GM19023 (cell line): Measurements from ENCODE around the gene NSMF.
"Not testable (repeated sequence)": the region's sequence is repeated elsewhere in the genome, so short reads cannot be mapped to it uniquely, and the experiment has no call there.

Source experiments
- ATAC-seq: cut with Tn5 transposase; IDR thresholded peaks from one replicate; pipeline ENCODE4 v1.9.1; 2021; ENCODE audit warnings: mild to moderate bottlenecking, moderate library complexity; ENCODE audit not compliant: unreplicated experiment

The NSMF gene

DNA sequence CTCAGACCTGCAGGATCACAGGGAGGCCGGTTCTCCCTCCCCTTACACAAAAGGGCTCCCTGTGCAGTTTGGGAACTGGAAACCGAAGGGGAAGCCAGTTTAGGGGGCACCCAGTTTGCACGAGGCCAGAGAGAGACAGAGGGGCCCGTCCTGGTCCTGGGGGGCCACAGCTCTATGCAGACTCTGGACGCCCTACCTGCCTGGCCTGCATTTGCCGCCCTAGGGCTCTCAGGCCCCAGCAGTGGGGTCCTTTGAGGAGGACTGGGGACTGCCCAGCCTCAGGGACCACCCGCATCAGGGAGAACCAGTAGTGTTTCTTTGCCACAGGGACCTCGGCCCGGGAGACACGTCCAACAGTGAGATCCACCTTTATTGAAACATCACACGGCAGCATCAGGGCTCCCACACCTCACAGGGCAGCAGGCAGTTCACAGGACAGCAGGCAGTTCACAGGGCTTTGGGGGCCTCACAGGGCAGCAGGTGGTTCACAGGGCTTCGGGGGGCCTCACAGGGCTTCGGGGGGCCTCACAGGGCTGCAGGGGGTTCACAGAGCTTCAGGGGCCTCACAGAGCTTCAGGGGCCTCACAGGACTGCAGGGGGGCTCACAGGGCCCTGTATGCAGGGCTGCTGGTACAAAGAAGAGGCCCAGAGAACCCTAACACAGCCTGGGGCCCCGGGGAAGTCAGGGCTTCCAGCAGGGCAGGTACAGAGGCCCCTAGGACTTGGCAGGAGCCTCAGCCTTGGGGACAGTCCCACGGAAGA lies 648 bp upstream of the NSMF start:
- ATAC-seq, result no peak

DNA sequence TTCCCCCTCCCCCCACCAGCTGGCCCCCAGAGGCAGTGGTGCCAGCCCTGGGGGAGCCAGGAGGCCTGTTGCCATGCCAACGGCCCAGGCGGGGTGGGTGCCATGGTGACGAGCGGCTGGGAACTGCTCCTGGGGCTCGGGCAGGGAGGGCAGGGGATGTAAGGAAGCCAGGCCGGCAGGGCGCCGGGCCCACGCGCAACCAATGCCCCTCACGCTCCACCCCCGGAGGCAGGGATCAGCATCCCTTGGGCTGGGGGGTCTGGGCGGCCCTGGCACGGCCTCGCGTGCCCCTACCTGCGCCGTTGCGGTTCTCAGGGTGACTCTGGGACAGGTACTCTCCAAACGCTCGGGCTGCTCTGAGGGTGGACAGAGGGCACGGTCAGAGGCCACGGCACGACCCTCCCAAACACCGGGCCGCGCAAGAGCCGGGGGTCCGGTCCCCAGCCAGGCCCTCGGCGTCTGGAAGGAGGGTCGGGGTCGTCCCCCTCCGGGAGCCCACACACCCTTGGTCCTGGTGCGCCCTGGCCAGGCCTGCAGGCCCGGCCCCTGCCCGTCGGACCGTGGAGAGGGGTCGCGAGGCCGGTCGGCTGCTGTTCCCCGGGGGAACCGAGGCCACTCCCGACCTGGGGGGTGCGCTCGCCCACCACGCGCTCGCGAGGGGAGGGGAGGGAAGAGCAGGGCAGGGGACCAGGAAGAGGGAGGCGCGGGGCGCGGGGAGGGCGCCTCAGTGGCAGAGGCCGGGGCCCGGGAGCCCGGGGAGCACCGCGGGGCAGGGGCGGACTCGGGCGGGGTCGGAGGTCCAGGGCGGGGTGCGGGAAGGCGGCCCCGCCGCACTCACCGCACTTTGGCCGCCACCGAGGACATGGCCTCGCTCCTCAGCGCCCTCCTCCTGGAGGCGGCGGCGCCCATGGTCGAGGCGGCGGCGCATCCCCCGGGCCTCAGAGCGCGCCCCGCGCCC lies 661 bp downstream of the NSMF start:
- ATAC-seq, result peak; percentile 16

DNA sequence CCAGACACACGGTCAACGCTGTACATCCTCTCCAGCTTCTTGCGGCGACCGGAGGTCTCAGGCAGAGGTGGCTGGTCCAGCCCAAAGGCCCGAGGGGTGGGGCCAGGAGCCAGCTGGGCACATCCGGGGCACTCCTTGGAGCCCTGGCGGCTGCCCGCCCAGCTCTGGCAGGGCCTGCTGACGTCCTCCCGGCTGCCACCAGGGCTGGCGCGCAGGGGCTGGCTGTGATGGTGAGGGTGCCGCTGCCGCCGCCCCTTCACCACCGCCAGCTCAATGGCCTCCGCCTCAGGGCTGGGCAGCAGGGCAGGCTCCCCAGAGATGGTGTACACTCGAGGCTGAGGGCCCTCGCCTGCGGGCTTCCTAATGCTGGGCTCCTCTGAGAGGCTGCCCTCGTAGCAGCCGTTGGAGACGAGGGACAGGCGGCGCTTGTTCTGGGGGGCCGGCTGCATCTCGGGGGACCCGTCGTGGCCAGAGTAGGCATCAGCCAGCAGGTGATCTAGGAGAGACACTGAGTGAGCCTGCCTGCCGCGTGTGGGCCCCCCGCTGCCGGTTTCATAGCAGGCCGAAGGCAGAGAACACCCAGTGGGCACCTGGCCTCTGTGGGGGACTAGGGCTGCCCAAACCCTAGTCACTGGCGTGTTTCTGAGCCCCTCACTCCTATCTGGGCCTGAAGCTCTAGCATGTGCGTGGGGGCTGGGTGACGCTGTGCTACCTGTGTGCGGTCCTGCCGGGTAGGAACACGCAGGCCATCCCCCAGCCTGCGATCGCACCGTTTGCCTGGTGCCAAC lies 1.5 kb downstream of the NSMF start:
- ATAC-seq, result no peak

DNA sequence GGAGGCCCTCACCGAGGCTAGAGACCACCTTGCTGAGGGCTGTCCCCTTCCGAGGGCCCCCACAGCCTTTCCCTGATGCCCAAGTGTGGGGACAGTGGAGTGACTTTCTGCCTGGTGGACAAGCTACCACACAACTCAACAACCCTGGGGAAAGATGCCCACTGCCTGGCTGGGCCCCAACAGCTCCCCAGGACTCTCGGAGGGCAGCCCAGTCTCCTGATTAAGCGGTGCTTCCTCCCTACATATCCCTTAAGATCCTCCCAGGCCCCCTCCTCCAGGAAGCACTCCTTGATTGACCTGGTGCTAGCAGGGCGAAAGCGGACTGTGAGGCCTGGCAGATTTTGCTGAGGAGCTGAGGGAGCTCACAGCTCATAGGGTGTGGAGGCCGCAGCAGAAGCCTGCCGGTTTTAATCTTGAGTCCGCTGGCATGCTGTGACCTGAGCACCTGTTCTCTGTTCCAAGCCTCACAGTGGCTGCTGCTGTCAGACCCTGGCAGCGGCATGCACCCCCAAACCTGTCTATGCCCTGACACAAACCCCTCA lies 2.2 kb downstream of the NSMF start:
- ATAC-seq, result no peak

DNA sequence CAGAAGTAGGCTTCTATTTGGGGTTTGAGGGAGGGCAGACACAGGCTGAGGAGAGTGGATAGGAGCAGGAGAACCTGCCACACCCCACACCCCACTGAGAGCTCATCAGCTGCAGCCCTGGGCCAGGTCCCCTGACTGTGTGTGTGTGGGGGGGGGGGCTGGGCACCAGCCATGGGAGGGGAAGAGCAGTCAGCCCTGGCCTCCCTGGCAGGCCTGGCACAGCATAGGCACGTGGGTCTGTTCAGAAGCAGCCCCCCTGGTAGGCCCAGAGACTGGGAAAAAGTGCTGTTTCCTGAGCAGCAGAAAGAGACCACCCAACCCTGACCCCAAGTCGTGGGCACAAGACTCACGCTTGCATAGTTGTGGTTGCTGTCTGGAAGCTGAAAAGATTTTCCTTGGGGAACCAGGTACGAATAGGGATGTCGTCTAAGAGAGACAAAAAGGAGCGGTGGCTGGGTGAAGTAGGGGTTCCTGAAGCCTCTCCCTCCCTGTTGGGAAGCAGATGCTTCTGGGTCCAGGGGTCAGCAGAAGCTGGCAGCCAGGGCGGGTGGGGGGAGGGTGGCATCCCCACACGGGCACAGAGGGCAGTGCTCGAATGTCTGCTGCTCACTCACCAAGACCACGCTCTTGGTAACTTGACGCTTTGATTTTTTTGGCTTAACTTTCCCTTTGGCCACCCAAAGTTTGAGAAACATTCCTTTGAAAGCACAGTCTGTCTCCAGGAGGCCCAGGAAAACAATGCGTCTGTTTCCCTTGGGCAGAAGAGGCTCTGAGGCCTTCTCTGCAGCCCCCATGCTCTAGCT lies 2.9 kb downstream of the NSMF start:
- ATAC-seq, result no peak

DNA sequence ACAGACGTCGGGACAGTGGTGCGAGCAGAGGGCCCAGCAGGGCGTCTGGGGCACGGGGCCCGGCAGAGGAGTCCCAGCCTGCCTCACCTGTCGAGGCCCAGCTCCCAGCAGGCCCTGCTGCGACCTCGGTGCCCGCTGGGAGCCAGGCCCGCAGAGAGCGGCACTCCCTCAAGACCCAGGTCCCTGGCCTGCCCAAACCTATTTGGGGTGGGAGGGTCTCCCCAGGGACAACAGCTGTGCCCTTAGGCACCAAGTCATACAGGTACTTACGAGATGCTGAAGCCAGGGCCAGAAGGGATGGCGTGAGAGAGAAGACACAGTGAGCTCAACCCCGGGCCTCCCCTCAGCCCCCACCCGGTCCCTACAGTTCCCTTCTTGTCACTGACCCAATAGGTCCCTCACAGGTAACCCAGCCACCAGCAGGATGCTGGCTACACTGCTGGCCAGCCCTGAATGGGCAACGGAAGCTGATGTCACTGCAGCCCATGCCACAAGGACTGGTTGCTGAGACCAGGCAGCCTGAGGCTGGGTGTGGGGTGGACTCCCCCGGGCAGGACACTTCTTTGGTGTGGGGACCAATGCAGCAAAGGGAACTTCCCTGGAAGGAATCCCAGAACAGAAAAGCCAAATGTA lies 3.7 kb downstream of the NSMF start:
- no peak for ATAC-seq

DNA sequence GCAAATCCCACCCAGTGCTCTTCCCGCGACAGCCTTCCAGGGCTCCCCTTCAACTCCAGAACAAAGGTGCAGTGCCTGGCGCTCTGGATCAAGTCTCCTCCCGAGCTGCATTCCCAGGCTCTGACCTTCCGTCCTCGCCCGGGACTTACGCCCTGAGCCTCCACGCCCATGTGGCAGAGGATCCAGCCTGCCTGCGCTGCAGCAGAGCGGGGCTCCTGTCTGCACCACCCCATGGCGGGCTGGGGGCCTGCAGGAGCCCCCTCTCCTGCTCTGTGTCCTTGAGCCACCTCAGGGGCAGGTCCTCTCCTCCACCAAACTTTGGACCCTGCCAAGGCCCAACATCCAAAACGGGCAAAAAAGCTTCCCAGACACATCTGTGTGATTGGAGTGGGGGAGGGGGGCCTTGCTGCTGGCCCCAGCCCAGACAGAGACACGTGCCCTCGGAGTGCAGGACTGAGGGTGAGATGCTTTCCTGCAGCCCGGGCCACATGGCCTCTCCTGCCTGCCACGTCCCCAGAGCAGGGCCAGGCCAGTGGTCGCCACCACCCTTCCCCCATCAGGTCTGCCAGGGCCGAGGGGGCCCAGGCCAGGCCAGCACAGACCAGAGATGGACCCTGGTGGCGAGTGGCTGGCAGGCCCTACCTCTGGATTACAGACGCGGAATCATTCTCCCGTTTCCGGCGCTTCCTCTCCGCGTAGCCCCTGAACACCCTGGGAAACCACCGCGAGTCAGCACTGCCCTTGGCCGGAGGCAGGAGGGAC lies 4.4 kb downstream of the NSMF start:
- no peak for ATAC-seq

DNA sequence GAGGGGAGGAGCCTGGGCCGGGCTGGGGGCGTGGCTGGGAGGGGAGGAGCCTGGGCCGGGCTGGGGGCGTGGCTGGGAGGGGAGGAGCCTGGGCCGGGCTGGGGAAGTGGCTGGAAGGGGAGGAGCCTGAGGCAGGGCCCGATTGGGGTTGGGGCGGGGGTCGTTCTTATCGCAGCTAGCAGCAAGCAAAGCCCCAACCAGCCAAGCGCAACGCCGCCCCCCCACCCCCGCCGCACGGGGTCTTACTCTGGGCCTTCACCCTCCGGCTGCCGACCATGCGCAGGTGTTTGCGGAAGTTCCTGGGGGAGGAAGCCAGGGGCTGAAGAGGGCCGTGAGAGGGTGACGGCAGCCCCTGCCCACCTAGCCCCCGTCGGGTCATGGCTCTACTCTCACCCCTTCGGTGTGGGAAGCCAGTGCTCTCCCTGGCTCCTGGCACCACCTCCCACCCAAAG lies 5.0 kb downstream of the NSMF start:
- ATAC-seq, result no peak

DNA sequence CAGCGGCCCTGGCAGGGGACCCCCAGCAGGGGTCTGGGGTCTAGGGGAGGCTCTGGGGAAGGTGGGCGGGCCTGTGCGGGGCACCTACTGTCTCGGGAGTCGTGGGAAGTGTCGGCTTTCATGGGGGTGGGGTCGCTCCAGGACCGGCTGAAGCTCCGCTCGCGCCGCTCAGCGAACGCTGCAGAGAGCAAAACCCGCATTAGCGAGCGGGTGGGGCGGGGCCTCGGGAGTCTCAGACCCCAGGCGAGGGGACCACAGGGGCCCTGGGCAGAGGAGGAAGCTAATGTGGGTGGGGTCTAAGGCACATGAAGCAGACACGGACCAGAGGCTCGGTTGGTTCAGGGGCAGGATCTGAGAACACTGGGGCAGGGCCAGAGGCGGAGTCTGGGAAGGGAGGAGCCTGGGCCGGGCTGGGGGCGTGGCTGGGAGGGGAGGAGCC lies 5.5 kb downstream of the NSMF start:
- peak; percentile 40 for ATAC-seq

DNA sequence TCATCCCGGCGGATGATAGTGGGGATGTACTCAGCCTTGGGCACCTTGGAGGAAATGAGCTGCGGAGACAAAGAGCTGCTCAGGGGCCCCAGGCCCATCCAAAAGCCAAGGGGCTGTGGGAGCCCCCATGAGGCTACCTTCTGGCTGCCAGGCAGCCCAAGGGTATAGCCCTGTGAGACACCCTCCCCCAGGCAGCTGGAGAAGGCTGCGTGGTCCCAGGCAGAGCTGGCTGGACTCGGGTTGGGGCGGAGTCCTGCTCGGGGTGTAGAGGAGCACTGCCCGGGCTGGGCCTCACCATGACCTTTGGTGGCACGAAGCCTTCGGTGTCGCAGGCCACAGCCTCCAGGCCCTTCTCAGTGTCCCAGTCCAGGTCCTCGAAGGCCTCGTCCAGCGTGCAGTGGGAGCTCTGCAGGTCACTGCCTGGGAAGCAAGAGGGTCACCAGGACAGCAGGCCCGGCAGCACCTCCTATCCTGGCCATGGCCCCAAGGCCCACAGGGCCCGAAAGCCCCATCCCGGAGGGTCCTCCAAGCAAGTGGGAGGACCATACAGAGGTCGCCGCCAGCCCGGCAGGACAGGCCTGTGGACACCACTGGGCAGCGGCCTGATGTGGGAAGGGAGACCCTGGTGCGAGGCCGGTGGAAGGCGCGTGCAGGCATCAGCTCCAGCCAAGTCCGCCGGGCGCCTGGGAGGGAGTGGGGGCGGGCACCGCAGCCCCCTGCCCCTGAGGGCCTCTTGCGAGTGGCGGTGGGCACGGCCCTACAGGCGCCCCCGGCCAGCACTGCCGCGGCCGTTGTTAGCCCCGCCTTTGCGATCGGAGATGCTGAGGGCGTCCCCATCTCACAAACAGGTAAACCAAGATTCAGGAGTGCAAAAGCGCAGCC lies 6.1 kb downstream of the NSMF start:
- ATAC-seq, result no peak

DNA sequence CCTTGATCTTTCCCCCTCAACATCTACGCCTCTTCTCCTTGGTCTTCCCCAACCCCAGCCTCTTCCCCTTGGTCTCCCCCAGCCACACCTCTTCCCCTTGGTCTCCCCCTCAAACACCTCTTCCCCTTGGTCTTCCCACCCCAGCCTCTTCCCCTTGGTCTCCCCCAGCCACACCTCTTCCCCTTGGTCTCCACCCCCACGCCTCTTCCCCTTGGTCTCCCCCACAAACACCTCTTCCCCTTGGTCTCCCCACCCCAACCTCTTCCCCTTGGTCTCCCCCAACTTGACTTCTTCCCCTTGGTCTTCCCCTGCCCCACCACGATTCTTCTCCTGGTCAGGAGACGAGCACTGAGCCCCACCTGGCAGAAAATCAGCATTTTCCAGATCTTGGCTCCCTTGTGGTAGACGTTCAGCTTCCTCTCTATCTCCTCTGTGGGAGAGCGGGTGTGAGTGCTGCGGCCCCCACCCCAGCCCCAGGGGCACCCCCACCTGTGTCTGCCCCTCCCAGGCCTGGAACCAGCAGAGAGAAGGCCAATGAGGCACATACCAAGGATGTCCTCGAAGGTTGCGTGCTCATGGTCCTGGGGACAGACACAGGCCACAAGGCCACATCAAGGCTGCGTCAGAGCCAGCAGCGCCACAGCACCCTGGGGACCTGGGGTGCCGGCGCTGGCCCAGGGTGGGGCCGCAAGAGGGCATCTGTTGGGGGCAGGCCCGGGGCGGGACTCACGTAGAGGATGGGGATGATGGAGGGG lies 7.0 kb downstream of the NSMF start:
- no peak for ATAC-seq

DNA sequence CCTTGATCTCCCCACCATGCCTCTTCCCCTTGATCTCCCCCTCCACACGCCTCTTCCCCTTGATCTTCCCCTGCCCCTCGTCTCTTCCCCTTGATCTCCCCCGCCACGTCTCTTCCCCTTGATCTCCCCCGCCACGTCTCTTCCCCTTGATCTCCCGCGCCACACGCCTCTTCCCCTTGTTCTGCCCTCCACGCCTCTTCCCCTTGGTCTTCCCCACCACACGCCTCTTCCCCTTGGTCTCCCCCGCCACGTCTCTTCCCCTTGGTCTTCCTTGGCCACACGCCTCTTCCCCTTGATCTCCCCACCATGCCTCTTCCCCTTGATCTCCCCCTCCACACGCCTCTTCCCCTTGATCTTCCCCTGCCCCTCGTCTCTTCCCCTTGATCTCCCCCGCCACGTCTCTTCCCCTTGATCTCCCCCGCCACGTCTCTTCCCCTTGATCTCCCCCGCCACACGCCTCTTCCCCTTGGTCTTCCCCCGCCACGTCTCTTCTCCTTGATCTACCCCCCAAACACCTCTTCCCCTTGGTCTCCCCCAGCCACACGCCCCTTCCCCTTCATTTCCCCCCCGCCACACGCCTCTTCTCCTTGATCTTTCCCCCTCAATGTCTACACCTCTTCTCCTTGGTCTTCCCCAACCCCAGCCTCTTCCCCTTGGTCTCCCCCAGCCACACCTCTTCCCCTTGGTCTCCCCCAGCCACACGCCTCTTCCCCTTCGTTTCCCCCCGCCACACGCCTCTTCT lies 7.7 kb downstream of the NSMF start:
- ATAC-seq, result not testable (repeated sequence)

DNA sequence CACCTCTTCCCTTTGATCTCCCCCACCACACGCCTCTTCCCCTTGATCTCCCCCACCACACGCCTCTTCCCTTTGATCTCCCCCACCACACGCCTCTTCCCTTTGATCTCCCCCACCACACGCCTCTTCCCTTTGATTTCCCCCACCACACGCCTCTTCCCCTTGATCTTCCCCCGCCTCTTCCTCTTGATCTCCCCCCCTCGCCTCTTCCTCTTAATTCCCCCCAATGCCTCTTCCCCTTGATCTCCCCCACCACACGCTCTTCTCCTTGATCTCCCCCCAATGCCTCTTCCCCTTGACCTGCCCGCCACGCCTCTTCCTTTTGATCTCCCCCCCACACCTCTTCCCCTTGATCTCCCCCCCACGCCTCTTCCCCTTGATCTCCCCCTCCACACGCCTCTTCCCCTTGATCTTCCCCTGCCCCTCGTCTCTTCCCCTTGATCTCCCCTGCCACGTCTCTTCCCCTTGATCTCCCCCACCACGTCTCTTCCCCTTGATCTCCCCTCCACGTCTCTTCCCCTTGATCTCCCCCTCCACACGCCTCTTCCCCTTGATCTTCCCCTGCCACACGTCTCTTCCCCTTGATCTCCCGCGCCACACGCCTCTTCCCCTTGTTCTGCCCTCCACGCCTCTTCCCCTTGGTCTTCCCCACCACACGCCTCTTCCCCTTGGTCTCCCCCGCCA lies 8.5 kb downstream of the NSMF start:
- not testable (repeated sequence) for ATAC-seq

DNA sequence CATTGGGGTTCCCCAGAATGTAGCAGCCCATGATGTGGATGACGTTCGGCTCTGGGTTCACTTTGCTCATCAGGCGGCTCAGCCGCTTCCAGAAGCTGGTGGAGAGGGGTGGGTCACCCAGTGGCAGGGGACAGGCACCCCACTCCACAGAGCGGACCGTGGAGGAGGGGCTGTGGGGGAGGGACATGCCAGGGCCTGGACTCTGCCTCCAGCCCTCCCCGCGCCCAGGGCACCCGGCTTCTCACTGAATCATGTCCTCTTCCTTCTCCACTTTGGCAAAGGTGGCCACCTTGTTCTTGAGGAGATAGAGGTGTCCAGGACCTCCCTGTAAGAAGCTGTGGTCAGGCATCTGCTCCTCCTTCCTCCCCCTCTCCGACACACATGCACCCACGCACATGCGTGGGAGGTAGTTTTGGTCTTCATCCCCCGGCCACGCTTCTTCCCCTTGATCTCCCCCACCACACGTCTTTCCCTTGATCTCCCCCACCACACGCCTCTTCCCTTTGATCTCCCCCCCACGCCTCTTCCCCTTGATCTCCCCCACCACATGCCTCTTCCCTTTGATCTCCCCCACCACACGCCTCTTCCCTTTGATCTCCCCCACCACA lies 9.1 kb downstream of the NSMF start:
- ATAC-seq, result no peak

DNA sequence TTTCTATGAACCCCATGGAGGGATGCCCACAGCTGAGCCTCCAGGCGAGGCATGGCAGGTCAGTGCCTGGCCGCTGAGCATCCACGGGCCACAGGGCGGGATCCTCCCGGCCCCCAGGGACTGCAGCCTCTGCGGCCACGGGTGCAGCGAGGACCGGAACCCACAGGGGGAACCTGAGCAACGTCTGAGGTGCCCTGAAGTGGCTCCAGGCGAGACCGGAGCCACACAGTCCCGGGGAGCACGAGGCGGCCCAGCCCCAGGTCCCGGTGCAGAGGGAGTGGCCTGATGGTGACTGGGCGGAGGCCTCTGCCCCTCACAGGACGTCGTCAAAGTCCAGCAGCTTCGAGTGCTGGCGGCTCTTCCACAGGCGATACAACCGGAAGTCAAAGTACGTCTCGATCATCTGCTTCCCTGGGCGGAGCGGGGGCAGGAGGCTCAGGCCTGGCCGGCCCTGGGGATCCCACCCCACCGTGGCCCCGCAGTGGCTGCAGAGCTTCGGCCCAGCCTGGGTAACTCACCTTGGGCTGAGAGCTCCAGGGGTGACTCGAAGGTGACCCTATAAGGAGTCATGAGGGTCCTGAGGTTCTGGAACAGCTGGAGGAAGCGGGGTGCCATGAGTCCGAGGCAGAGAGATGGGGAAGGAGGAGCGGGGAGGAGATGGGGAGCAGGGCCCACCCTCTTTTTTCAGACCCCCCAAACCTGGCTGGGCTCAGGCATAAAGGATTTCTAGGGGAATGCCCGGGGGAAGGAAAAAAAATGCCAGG lies 9.9 kb downstream of the NSMF start:
- ATAC-seq, result no peak
